ENCODE data around the gene CBX3.
"Not testable (repeated sequence)": the region's sequence is repeated elsewhere in the genome, so short reads cannot be mapped to it uniquely, and the experiment has no call there.

The CBX3 gene

GRCh38 chr7:26224359-26224758, 22.8 kb downstream of the CBX3 start:
- no peak for DNase-seq (ENCODE audit: low read depth)
- no peak for TF ChIP-seq CTCF (conservative IDR thresholded peaks at IDR 0.05; ENCODE audit: low read depth, low read length)
- no peak overlapping the region for H3K4me3 ChIP-seq (ENCODE audit: low read length)

- H3K4me3 ChIP-seq (ENCODE audit: low read length), result no peak overlapping the region
- DNase-seq (ENCODE audit: low read depth), result no peak
- TF ChIP-seq CTCF (conservative IDR thresholded peaks at IDR 0.05; ENCODE audit: low read depth, low read length), result no peak
Observed at GRCh38 chr7:26227987-26228386, 26.4 kb downstream of the CBX3 start.

- TF ChIP-seq CTCF (conservative IDR thresholded peaks at IDR 0.05; ENCODE audit: low read depth, low read length), result no peak
- H3K4me3 ChIP-seq (ENCODE audit: low read length), result no peak overlapping the region
- DNase-seq (ENCODE audit: low read depth), result no peak
Observed at GRCh38 chr7:26233902-26234511, 32.5 kb downstream of the CBX3 start.

- H3K4me3 ChIP-seq (ENCODE audit: low read length), result no peak overlapping the region
- DNase-seq (ENCODE audit: low read depth), result no peak
- TF ChIP-seq CTCF (conservative IDR thresholded peaks at IDR 0.05; ENCODE audit: low read depth, low read length), result no peak
Observed at GRCh38 chr7:26237035-26237807, 35.7 kb downstream of the CBX3 start.

- H3K4me3 ChIP-seq (ENCODE audit: low read length), result no peak overlapping the region
- DNase-seq (ENCODE audit: low read depth), result no peak
- no peak for TF ChIP-seq CTCF (conservative IDR thresholded peaks at IDR 0.05; ENCODE audit: low read depth, low read length)
Observed at GRCh38 chr7:26238032-26238431, 36.5 kb downstream of the CBX3 start.

- H3K4me3 ChIP-seq (ENCODE audit: low read length), result no peak overlapping the region
- no peak for TF ChIP-seq CTCF (conservative IDR thresholded peaks at IDR 0.05; ENCODE audit: low read depth, low read length)
- no peak for DNase-seq (ENCODE audit: low read depth)
Observed at GRCh38 chr7:26245150-26245549, 43.6 kb downstream of the CBX3 start.

- no peak for TF ChIP-seq CTCF (conservative IDR thresholded peaks at IDR 0.05; ENCODE audit: low read depth, low read length)
- no peak for DNase-seq (ENCODE audit: low read depth)
- H3K4me3 ChIP-seq (ENCODE audit: low read length), result no peak overlapping the region
Observed at GRCh38 chr7:26250239-26250638, 48.7 kb downstream of the CBX3 start.

GRCh38 chr7:26261866-26262265, 60.3 kb downstream of the CBX3 start:
- H3K4me3 ChIP-seq (ENCODE audit: low read length); DNase-seq (ENCODE audit: low read depth): not testable (repeated sequence)

Measured in retinal pigment epithelial cell (primary cell).